Measurements from ENCODE around the gene TBC1D22A. TPM values are rescaled to one million over a fixed set of nuclear protein-coding genes. Genes with fewer than 3 reads are reported as not detected.

Gene TBC1D22A
- polyA plus RNA-seq, 2 donors = 15.1 to 17.4 TPM

GRCh38 chr22:46914916-46915894 lies 152.8 kb downstream of the TBC1D22A start:
- H3K4me1 ChIP-seq (ENCODE audit: control insufficient read depth in 2 of 2, insufficient read depth in 2 of 2, low read length in 1 of 2) = no peaks in the 10 kb centered on the region
- WGBS, 2 donors = 91 to 95% methylated on average over 21 of the region's 21 CpGs
- no peak overlapping the region for H3K27ac ChIP-seq (ENCODE audit: low read depth in 2 of 2, low read length in 1 of 2)
- no peak overlapping the region for H3K4me3 ChIP-seq (ENCODE audit: low read depth in 1 of 2, low read length in 2 of 2)
- H3K9me3 ChIP-seq (ENCODE audit: control insufficient read depth in 2 of 2, insufficient read depth in 1 of 2, low read depth in 1 of 2, low read length in 1 of 2) = no peaks in the 10 kb centered on the region
- H3K36me3 ChIP-seq (ENCODE audit: control insufficient read depth in 2 of 2, insufficient read depth in 2 of 2, low read length in 1 of 2) = peaks cover 4 to 31% of the 10 kb centered on the region in 2 donors
- no peaks in the 10 kb centered on the region for H3K27me3 ChIP-seq (ENCODE audit: control insufficient read depth in 1 of 2, insufficient read depth in 2 of 2, low read length in 2 of 2)

GRCh38 chr22:46915950-46916730 lies 153.7 kb downstream of the TBC1D22A start:
- no peaks in the 10 kb centered on the region for H3K9me3 ChIP-seq (ENCODE audit: control insufficient read depth in 2 of 2, insufficient read depth in 1 of 2, low read depth in 1 of 2, low read length in 1 of 2)
- 94 to 96% methylated on average over 12 of the region's 12 CpGs for WGBS, 2 donors
- no peak overlapping the region for H3K27ac ChIP-seq (ENCODE audit: low read depth in 2 of 2, low read length in 1 of 2)
- H3K27me3 ChIP-seq (ENCODE audit: control insufficient read depth in 1 of 2, insufficient read depth in 2 of 2, low read length in 2 of 2) = no peaks in the 10 kb centered on the region
- H3K4me1 ChIP-seq (ENCODE audit: control insufficient read depth in 2 of 2, insufficient read depth in 2 of 2, low read length in 1 of 2) = no peaks in the 10 kb centered on the region
- peaks cover 4 to 31% of the 10 kb centered on the region in 2 donors for H3K36me3 ChIP-seq (ENCODE audit: control insufficient read depth in 2 of 2, insufficient read depth in 2 of 2, low read length in 1 of 2)
- H3K4me3 ChIP-seq (ENCODE audit: low read depth in 1 of 2, low read length in 2 of 2) = no peak overlapping the region

GRCh38 chr22:46916886-46917770 lies 154.7 kb downstream of the TBC1D22A start:
- no peaks in the 10 kb centered on the region for H3K4me1 ChIP-seq (ENCODE audit: control insufficient read depth in 2 of 2, insufficient read depth in 2 of 2, low read length in 1 of 2)
- no peak overlapping the region for H3K27ac ChIP-seq (ENCODE audit: low read depth in 2 of 2, low read length in 1 of 2)
- no peaks in the 10 kb centered on the region for H3K27me3 ChIP-seq (ENCODE audit: control insufficient read depth in 1 of 2, insufficient read depth in 2 of 2, low read length in 2 of 2)
- H3K36me3 ChIP-seq (ENCODE audit: control insufficient read depth in 2 of 2, insufficient read depth in 2 of 2, low read length in 1 of 2) = peaks cover 4 to 31% of the 10 kb centered on the region in 2 donors
- H3K9me3 ChIP-seq (ENCODE audit: control insufficient read depth in 2 of 2, insufficient read depth in 1 of 2, low read depth in 1 of 2, low read length in 1 of 2) = no peaks in the 10 kb centered on the region
- H3K4me3 ChIP-seq (ENCODE audit: low read depth in 1 of 2, low read length in 2 of 2) = no peak overlapping the region
- WGBS, 2 donors = 95% methylated on average over 23 of the region's 23 CpGs

- no peaks in the 10 kb centered on the region for H3K27me3 ChIP-seq (ENCODE audit: control insufficient read depth in 1 of 2, insufficient read depth in 2 of 2, low read length in 2 of 2)
- peaks cover 4 to 31% of the 10 kb centered on the region in 2 donors for H3K36me3 ChIP-seq (ENCODE audit: control insufficient read depth in 2 of 2, insufficient read depth in 2 of 2, low read length in 1 of 2)
- no peaks in the 10 kb centered on the region for H3K9me3 ChIP-seq (ENCODE audit: control insufficient read depth in 2 of 2, insufficient read depth in 1 of 2, low read depth in 1 of 2, low read length in 1 of 2)
- 93 to 94% methylated on average over 11 of the region's 11 CpGs for WGBS, 2 donors
- H3K27ac ChIP-seq (ENCODE audit: low read depth in 2 of 2, low read length in 1 of 2) = no peak overlapping the region
- no peaks in the 10 kb centered on the region for H3K4me1 ChIP-seq (ENCODE audit: control insufficient read depth in 2 of 2, insufficient read depth in 2 of 2, low read length in 1 of 2)
- no peak overlapping the region for H3K4me3 ChIP-seq (ENCODE audit: low read depth in 1 of 2, low read length in 2 of 2)
Observed at GRCh38 chr22:46917771-46918101, 155.3 kb downstream of the TBC1D22A start.

GRCh38 chr22:46918197-46918596 lies 155.7 kb downstream of the TBC1D22A start:
- no peaks in the 10 kb centered on the region for H3K4me1 ChIP-seq (ENCODE audit: control insufficient read depth in 2 of 2, insufficient read depth in 2 of 2, low read length in 1 of 2)
- H3K9me3 ChIP-seq (ENCODE audit: control insufficient read depth in 2 of 2, insufficient read depth in 1 of 2, low read depth in 1 of 2, low read length in 1 of 2) = no peaks in the 10 kb centered on the region
- H3K27me3 ChIP-seq (ENCODE audit: control insufficient read depth in 1 of 2, insufficient read depth in 2 of 2, low read length in 2 of 2) = no peaks in the 10 kb centered on the region
- no peak overlapping the region for H3K4me3 ChIP-seq (ENCODE audit: low read depth in 1 of 2, low read length in 2 of 2)
- H3K36me3 ChIP-seq (ENCODE audit: control insufficient read depth in 2 of 2, insufficient read depth in 2 of 2, low read length in 1 of 2) = peaks cover 4 to 31% of the 10 kb centered on the region in 2 donors
- 80 to 85% methylated on average over 6 of the region's 6 CpGs for WGBS, 2 donors
- no peak overlapping the region for H3K27ac ChIP-seq (ENCODE audit: low read depth in 2 of 2, low read length in 1 of 2)

- Histone ChIP-seq H3K9me3 (ENCODE audit: control insufficient read depth in 2 of 2, insufficient read depth in 1 of 2, low read depth in 1 of 2, low read length in 1 of 2) (no peaks in the 10 kb centered on the region), H3K36me3 (ENCODE audit: control insufficient read depth in 2 of 2, insufficient read depth in 2 of 2, low read length in 1 of 2) (peaks cover 0 to 15% of the 10 kb centered on the region in 2 donors), H3K4me1 (ENCODE audit: control insufficient read depth in 2 of 2, insufficient read depth in 2 of 2, low read length in 1 of 2) (no peaks in the 10 kb centered on the region), H3K4me3 (ENCODE audit: low read depth in 1 of 2, low read length in 2 of 2) (no peak overlapping the region), H3K27ac (ENCODE audit: low read depth in 2 of 2, low read length in 1 of 2) (no peak overlapping the region), H3K27me3 (ENCODE audit: control insufficient read depth in 1 of 2, insufficient read depth in 2 of 2, low read length in 2 of 2) (no peaks in the 10 kb centered on the region)
Observed at GRCh38 chr22:46922037-46922436, 159.6 kb downstream of the TBC1D22A start.

- no peak overlapping the region for H3K4me3 ChIP-seq (ENCODE audit: low read depth in 1 of 2, low read length in 2 of 2)
- 93% methylated on average over 10 of the region's 10 CpGs for WGBS, 2 donors
- H3K36me3 ChIP-seq (ENCODE audit: control insufficient read depth in 2 of 2, insufficient read depth in 2 of 2, low read length in 1 of 2) = peaks cover 0 to 1% of the 10 kb centered on the region in 2 donors
- H3K4me1 ChIP-seq (ENCODE audit: control insufficient read depth in 2 of 2, insufficient read depth in 2 of 2, low read length in 1 of 2) = no peaks in the 10 kb centered on the region
- no peaks in the 10 kb centered on the region for H3K9me3 ChIP-seq (ENCODE audit: control insufficient read depth in 2 of 2, insufficient read depth in 1 of 2, low read depth in 1 of 2, low read length in 1 of 2)
- no peaks in the 10 kb centered on the region for H3K27me3 ChIP-seq (ENCODE audit: control insufficient read depth in 1 of 2, insufficient read depth in 2 of 2, low read length in 2 of 2)
- no peak overlapping the region for H3K27ac ChIP-seq (ENCODE audit: low read depth in 2 of 2, low read length in 1 of 2)
Observed at GRCh38 chr22:46923394-46923793, 160.9 kb downstream of the TBC1D22A start.

- Histone ChIP-seq H3K27ac (ENCODE audit: low read depth in 2 of 2, low read length in 1 of 2) (no peak overlapping the region), H3K9me3 (ENCODE audit: control insufficient read depth in 2 of 2, insufficient read depth in 1 of 2, low read depth in 1 of 2, low read length in 1 of 2) (no peaks in the 10 kb centered on the region), H3K27me3 (ENCODE audit: control insufficient read depth in 1 of 2, insufficient read depth in 2 of 2, low read length in 2 of 2) (no peaks in the 10 kb centered on the region), H3K4me1 (ENCODE audit: control insufficient read depth in 2 of 2, insufficient read depth in 2 of 2, low read length in 1 of 2) (no peaks in the 10 kb centered on the region), H3K4me3 (ENCODE audit: low read depth in 1 of 2, low read length in 2 of 2) (no peak overlapping the region), H3K36me3 (ENCODE audit: control insufficient read depth in 2 of 2, insufficient read depth in 2 of 2, low read length in 1 of 2) (peaks cover 0 to 6% of the 10 kb centered on the region in 2 donors)
- WGBS, 2 donors = 66 to 77% methylated on average over 3 of the region's 3 CpGs
Observed at GRCh38 chr22:46925818-46926217, 163.4 kb downstream of the TBC1D22A start.
